ENCODE data around the gene RNF157.

DNA sequence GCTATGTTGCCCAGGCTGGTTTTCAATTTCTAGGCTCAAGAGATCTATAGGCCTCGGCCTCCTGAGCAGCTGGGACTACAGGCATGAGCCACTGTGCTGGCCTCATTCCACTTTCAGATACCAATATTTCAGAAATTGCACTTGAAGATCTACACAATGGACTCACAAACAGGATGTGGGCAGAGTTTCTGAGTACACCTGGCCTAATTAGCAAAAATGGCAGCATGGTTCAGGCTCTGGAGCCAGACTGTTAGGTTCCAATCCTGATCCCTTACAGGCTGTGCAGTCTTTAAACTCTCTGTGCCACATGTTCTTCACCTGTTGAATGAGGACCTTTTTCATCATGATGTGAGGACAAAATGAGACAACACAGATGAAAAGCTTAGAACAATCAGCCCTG lies 32.2 kb downstream of the RNF157 start:
- no peak for TF ChIP-seq POLR2A (IDR thresholded peaks at IDR 0.05; ENCODE audit: low read depth, low read length)
- TF ChIP-seq, protein P1, sequence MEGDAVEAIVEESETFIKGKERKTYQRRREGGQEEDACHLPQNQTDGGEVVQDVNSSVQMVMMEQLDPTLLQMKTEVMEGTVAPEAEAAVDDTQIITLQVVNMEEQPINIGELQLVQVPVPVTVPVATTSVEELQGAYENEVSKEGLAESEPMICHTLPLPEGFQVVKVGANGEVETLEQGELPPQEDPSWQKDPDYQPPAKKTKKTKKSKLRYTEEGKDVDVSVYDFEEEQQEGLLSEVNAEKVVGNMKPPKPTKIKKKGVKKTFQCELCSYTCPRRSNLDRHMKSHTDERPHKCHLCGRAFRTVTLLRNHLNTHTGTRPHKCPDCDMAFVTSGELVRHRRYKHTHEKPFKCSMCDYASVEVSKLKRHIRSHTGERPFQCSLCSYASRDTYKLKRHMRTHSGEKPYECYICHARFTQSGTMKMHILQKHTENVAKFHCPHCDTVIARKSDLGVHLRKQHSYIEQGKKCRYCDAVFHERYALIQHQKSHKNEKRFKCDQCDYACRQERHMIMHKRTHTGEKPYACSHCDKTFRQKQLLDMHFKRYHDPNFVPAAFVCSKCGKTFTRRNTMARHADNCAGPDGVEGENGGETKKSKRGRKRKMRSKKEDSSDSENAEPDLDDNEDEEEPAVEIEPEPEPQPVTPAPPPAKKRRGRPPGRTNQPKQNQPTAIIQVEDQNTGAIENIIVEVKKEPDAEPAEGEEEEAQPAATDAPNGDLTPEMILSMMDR (conservative IDR thresholded peaks at IDR 0.05; ENCODE audit: low read depth, low read length) = no peak
- TF ChIP-seq MXI1 (IDR thresholded peaks at IDR 0.05; ENCODE audit: borderline replicate concordance, low read depth, low read length) = no peak
- no peak for TF ChIP-seq RFX5 (IDR thresholded peaks at IDR 0.05; ENCODE audit: low read depth, low read length)
- TF ChIP-seq RCOR1 (IDR thresholded peaks at IDR 0.05; ENCODE audit: insufficient replicate concordance, low read length) = no peak
- TF ChIP-seq CHD1 (IDR thresholded peaks at IDR 0.05; ENCODE audit: low read depth, low read length) = no peak
- no peak for TF ChIP-seq BHLHE40 (IDR thresholded peaks at IDR 0.05; ENCODE audit: low read depth, low read length)
- TF ChIP-seq RAD21 (IDR thresholded peaks at IDR 0.05; ENCODE audit: low read length) = no peak
- TF ChIP-seq, protein P2, sequence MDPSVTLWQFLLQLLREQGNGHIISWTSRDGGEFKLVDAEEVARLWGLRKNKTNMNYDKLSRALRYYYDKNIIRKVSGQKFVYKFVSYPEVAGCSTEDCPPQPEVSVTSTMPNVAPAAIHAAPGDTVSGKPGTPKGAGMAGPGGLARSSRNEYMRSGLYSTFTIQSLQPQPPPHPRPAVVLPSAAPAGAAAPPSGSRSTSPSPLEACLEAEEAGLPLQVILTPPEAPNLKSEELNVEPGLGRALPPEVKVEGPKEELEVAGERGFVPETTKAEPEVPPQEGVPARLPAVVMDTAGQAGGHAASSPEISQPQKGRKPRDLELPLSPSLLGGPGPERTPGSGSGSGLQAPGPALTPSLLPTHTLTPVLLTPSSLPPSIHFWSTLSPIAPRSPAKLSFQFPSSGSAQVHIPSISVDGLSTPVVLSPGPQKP (IDR thresholded peaks at IDR 0.05; ENCODE audit: borderline replicate concordance, low read depth, low read length) = no peak
- no peak for TF ChIP-seq SMC3 (IDR thresholded peaks at IDR 0.05; ENCODE audit: low read depth, low read length)
- TF ChIP-seq, protein P3, sequence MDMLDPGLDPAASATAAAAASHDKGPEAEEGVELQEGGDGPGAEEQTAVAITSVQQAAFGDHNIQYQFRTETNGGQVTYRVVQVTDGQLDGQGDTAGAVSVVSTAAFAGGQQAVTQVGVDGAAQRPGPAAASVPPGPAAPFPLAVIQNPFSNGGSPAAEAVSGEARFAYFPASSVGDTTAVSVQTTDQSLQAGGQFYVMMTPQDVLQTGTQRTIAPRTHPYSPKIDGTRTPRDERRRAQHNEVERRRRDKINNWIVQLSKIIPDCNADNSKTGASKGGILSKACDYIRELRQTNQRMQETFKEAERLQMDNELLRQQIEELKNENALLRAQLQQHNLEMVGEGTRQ (IDR thresholded peaks at IDR 0.05; ENCODE audit: low read depth, low read length) = no peak

Data from IMR-90 (cell line).